IPS-20b (cell line): ENCODE results near the gene COL15A1.
"Not testable (repeated sequence)": the region's sequence is repeated elsewhere in the genome, so short reads cannot be mapped to it uniquely, and the experiment has no call there.

Source experiments
- H3K27ac ChIP-seq: one replicate; pipeline ENCODE4 v1.5.1; 2013; ENCODE audit warnings: low read length
- H3K27me3 ChIP-seq: 2 replicates; pipeline ENCODE4 v1.6.1; 2013; ENCODE audit warnings: mild to moderate bottlenecking, low read length, inconsistent platforms; ENCODE audit not compliant: insufficient read depth
- H3K36me3 ChIP-seq: 2 replicates; pipeline ENCODE4 v1.6.1; 2013; ENCODE audit warnings: low read depth, mild to moderate bottlenecking, inconsistent platforms, low read length, moderate library complexity; ENCODE audit not compliant: insufficient read depth
- H3K4me1 ChIP-seq: 2 replicates; pipeline ENCODE4 v1.6.1; 2013; ENCODE audit warnings: mild to moderate bottlenecking, control low read depth, inconsistent platforms, low read length, moderate library complexity; ENCODE audit not compliant: insufficient read depth
- H3K4me3 ChIP-seq: 2 replicates; pipeline ENCODE4 v1.5.1; 2013; ENCODE audit warnings: mild to moderate bottlenecking, low read length, inconsistent platforms
- H3K9ac ChIP-seq: 2 replicates; pipeline ENCODE4 v1.6.1; 2013; ENCODE audit warnings: low read depth, mild to moderate bottlenecking, inconsistent platforms, low read length, moderate library complexity
- H3K9me3 ChIP-seq: 2 replicates; pipeline ENCODE4 v1.6.1; 2013; ENCODE audit warnings: mild to moderate bottlenecking, low read depth, low read length, inconsistent platforms; ENCODE audit not compliant: insufficient read depth

COL15A1 gene

DNA sequence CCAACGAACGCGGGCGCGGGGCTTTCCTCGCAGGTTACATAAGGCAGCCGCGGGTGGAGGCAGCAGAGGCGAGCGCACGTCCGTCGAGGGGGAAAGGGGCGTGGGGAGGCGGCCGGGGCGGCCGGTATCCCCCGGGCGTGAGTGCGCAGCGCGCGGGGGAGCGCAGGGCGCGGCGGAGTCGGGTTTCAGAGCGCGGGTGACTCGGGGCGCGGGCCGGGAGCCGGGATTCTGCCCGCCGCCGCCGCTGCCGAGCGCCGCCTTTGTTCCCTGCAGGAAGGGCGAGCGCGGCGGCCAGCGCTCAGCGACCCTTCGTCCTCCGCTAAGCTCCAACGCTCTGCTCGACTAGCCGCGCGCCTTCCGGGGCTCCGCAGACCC is at the start of gene COL15A1:
Gene COL15A1, plus strand, starts transcription at position 226 of the 375 bp plus-strand sequence. CDS start 155 bp downstream, outside the sequence.
- Histone ChIP-seq H3K36me3 (no peaks in the 10 kb centered on the region), H3K9ac (peak within 1 kb of the TSS; percentile 25; the same call in 1 of the 2 replicates), H3K27ac (no peak within 1 kb of the TSS), H3K27me3 (peaks cover 80% of the 10 kb centered on the region), H3K4me1 (peaks cover 9% of the 10 kb centered on the region; the same call in 1 of the 2 replicates), H3K4me3 (peak within 1 kb of the TSS; percentile 73), H3K9me3 (no peaks in the 10 kb centered on the region)

DNA sequence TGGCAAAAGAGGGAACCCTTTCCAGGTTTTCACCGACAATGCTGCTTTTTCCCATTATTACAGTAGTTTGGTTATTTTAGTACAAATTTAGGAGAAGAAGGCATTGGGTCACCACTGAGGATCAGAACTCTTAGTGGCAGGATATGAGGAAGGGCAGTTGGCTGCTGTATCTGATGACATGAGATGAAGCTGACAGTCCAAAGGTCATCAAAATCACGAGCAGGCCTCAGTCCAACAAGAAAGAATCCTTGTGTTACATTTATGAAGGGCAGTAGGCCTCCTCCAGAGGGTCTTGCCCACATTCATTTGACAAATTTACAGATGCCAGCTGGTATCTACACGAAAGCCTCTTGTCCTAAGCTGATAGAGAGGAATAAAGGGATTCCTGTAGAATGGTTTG is 49.5 kb upstream of the COL15A1 start:
- H3K4me1 ChIP-seq: no peaks in the 10 kb centered on the region
- no peak overlapping the region for H3K4me3 ChIP-seq
- H3K9me3 ChIP-seq: peaks cover 9% of the 10 kb centered on the region
- H3K36me3 ChIP-seq: no peaks in the 10 kb centered on the region
- H3K27ac ChIP-seq: no peak overlapping the region
- H3K27me3 ChIP-seq: no peaks in the 10 kb centered on the region
- H3K9ac ChIP-seq: no peak overlapping the region

DNA sequence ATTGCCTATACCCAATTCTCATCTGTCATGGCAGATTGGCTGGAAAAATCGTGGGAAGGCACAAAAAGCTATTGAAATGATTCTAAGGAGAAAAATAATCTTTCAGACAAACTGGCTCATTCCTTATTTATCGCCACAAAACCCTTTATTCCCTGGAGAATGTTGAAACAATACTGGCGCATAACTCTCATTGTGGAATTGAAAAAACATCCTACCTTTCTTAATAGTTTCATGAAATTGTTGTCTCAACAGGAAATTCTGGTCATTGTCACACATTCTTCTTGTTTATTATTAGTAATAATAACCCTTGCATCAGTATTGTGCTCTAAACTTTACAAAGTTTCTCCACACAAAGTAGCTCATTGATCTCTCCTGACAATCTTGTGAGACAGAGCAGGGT is 48.9 kb upstream of the COL15A1 start:
- H3K27me3 ChIP-seq: no peaks in the 10 kb centered on the region
- no peaks in the 10 kb centered on the region for H3K4me1 ChIP-seq

GRCh38 chr9:98896632-98897031 is 47.1 kb upstream of the COL15A1 start:
- no peaks in the 10 kb centered on the region for H3K27me3 ChIP-seq
- no peak overlapping the region for H3K27ac ChIP-seq
- H3K4me3 ChIP-seq: no peak overlapping the region
- no peaks in the 10 kb centered on the region for H3K36me3 ChIP-seq
- peaks cover 9% of the 10 kb centered on the region for H3K9me3 ChIP-seq
- H3K9ac ChIP-seq: no peak overlapping the region
- no peaks in the 10 kb centered on the region for H3K4me1 ChIP-seq

More for the DNA sequence above, 48.9 kb upstream of the COL15A1 start:
- no peak overlapping the region for H3K9ac ChIP-seq
- no peaks in the 10 kb centered on the region for H3K36me3 ChIP-seq
- no peak overlapping the region for H3K4me3 ChIP-seq
- peaks cover 9% of the 10 kb centered on the region for H3K9me3 ChIP-seq
- H3K27ac ChIP-seq: no peak overlapping the region

GRCh38 chr9:98897745-98898144 is 46.0 kb upstream of the COL15A1 start:
- Histone ChIP-seq H3K27ac (no peak overlapping the region), H3K9ac (no peak overlapping the region), H3K4me1 (no peaks in the 10 kb centered on the region), H3K36me3 (no peaks in the 10 kb centered on the region), H3K9me3 (peaks cover 9% of the 10 kb centered on the region), H3K27me3 (no peaks in the 10 kb centered on the region), H3K4me3 (no peak overlapping the region)

GRCh38 chr9:98899408-98900056 is 44.2 kb upstream of the COL15A1 start:
- no peak overlapping the region for H3K27ac ChIP-seq
- no peak overlapping the region for H3K4me3 ChIP-seq
- H3K9me3 ChIP-seq: peaks cover 9% of the 10 kb centered on the region
- H3K36me3 ChIP-seq: no peaks in the 10 kb centered on the region
- H3K4me1 ChIP-seq: no peaks in the 10 kb centered on the region
- no peak overlapping the region for H3K9ac ChIP-seq
- H3K27me3 ChIP-seq: no peaks in the 10 kb centered on the region

- H3K36me3 ChIP-seq: no peaks in the 10 kb centered on the region
- H3K27me3 ChIP-seq: no peaks in the 10 kb centered on the region
Observed at GRCh38 chr9:98900244-98900643, 43.5 kb upstream of the COL15A1 start.

GRCh38 chr9:98900725-98901124 is 43.0 kb upstream of the COL15A1 start:
- H3K4me3 ChIP-seq: no peak overlapping the region
- H3K9me3 ChIP-seq: peaks cover 9% of the 10 kb centered on the region
- H3K36me3 ChIP-seq: no peaks in the 10 kb centered on the region
- H3K9ac ChIP-seq: no peak overlapping the region
- H3K27me3 ChIP-seq: no peaks in the 10 kb centered on the region
- no peaks in the 10 kb centered on the region for H3K4me1 ChIP-seq
- no peak overlapping the region for H3K27ac ChIP-seq

More at GRCh38 chr9:98900244-98900643, 43.5 kb upstream of the COL15A1 start:
- Histone ChIP-seq H3K9me3 (peaks cover 9% of the 10 kb centered on the region), H3K9ac (no peak overlapping the region), H3K4me3 (no peak overlapping the region), H3K4me1 (no peaks in the 10 kb centered on the region), H3K27ac (no peak overlapping the region)

- H3K27me3 ChIP-seq, H3K27ac ChIP-seq, H3K36me3 ChIP-seq, H3K9ac ChIP-seq, H3K9me3 ChIP-seq, H3K4me1 ChIP-seq, H3K4me3 ChIP-seq: not testable (repeated sequence)
Observed at GRCh38 chr9:98901843-98902242, 41.9 kb upstream of the COL15A1 start.

- Histone ChIP-seq H3K27ac (no peak overlapping the region), H3K4me3 (no peak overlapping the region), H3K4me1 (no peaks in the 10 kb centered on the region), H3K36me3 (no peaks in the 10 kb centered on the region), H3K9me3 (no peaks in the 10 kb centered on the region), H3K9ac (no peak overlapping the region), H3K27me3 (no peaks in the 10 kb centered on the region)
Observed at GRCh38 chr9:98902516-98902915, 41.2 kb upstream of the COL15A1 start.

GRCh38 chr9:98902925-98903324 is 40.8 kb upstream of the COL15A1 start:
- no peaks in the 10 kb centered on the region for H3K9me3 ChIP-seq
- H3K27ac ChIP-seq: no peak overlapping the region
- no peaks in the 10 kb centered on the region for H3K27me3 ChIP-seq
- H3K9ac ChIP-seq: no peak overlapping the region
- no peak overlapping the region for H3K4me3 ChIP-seq
- no peaks in the 10 kb centered on the region for H3K36me3 ChIP-seq
- no peaks in the 10 kb centered on the region for H3K4me1 ChIP-seq

DNA sequence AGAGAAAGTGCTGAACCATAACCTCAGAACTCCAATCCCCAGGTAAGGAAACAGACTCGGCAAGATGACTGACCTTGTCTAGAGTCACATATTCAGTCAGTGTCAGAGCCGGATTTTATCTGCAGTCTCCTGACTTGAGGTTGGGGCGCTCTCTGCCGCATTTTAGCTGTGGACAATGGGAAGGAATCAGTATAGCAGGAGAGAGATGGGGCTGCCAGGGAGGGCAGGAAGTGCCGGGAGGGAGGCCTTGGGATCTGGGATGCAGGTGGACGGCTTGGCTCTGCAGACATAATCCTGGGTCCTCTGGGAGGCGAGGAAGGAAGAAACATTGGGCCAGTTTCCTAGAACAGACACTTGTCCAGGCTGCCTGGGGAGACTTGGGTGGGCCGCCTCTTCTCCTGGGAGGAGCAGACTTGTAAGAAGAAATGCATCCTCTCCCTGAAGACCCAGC is 39.7 kb upstream of the COL15A1 start:
- H3K4me3 ChIP-seq: no peak overlapping the region
- no peaks in the 10 kb centered on the region for H3K36me3 ChIP-seq
- no peak overlapping the region for H3K9ac ChIP-seq
- H3K27ac ChIP-seq: no peak overlapping the region
- no peaks in the 10 kb centered on the region for H3K9me3 ChIP-seq
- no peaks in the 10 kb centered on the region for H3K27me3 ChIP-seq
- no peaks in the 10 kb centered on the region for H3K4me1 ChIP-seq
